GM19023 (cell line): ENCODE measurements around the gene CCDC17.

ENCODE experiments used
- ATAC-seq: cut with Tn5 transposase; IDR thresholded peaks from one replicate; pipeline ENCODE4 v1.9.1; 2021; ENCODE audit warnings: mild to moderate bottlenecking, moderate library complexity; ENCODE audit not compliant: unreplicated experiment

CCDC17 gene

GRCh38 chr1:45623972-45624371 lies at the start of gene CCDC17:
CCDC17 (minus strand) TSS chr1:45624054; CDS start chr1:45623909, 145 bp downstream.
- ATAC-seq: no peak

- no peak for ATAC-seq
Observed at GRCh38 chr1:45669859-45670655, 46.2 kb upstream of the CCDC17 start.

DNA sequence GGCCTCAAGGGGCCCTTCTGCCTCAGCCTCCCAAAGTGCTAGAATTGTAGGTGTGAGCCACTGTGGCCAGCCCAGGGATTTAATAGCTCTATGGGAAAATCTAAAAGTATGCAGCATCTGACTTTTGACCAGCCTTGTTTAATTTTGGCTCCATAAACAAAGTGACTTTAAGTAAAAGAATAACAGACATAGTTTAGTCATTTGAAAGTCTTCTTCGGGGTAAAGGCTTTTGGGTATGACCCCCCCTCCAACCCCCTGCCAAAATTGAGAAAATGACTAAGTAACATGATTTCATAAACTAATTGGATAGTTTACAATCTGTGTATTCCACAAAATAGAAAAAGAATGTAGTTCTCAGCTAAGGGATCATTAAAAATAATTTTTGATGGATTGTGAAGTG lies 45.5 kb upstream of the CCDC17 start:
- ATAC-seq: no peak

DNA sequence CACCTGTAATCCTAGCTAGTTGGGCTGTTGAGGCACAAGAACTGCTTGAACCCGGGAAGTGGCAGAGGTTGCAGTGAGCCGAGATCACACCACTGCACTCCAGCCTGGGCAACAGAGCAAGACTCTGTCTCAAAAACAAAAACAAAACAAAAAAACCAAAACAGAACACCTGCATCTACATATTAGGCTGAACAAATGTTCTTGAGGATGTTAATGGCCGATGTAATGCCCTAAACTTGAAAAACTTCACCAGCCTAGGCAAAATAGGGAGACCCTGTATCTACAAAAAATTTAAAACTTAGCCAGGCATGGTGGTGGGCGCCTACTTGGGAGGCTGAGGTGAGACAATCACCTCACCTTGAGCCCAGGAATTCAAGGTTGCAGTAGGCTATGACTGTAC lies 44.7 kb upstream of the CCDC17 start:
- ATAC-seq: no peak

DNA sequence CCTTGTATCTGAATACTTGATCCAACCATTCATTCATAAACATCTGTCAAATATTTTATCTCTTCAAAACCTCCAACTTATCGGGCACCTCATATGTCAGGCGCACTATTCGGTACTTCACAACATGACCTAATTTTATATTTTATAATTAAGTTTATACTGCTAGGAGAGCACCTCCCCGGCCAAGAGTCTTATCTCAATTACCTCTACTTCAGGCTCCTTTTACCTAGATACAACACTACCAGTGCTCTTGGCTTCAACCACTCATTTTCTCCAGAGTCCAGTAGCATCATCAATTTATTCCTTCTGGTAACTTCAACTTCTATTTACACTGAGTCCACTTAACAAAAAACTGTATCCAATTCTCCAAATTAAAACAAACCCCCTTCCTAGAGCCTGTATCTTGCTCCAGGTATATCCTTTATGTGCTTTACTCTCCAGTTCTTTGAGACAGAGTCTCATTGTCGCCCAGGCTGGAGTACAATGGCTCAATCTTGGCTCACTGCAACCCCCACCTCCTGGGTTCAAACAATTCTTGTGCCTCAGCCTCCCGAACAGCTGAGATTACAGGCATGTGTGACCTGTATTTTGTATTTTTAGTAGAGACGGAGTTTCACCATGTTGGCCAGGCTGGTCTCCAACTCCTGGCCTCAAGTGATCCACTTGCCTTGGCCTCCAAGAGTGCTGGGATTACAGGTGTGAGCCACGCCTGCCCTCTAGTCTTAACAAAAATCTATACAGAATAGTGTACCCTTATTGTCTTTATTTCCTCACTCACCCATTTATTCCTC lies 43.7 kb upstream of the CCDC17 start:
- no peak for ATAC-seq

DNA sequence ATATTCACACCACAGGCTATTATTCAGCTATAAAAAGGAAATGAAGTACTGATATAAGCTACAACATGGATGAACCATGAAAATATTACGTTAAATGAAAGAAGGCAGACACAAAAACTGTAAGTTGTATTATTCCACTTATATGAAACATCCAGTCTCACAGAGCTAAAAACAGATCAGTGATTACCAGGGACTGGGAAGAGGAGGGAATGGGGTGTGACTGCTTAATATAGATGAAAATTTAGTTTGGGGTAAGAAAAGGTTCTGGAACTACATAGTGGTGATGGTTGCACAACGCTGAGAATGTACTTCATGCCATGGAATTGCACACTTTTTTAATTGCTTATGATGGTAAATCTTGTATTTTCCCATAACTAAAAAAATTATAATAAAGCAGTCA lies 43.0 kb upstream of the CCDC17 start:
- no peak for ATAC-seq

DNA sequence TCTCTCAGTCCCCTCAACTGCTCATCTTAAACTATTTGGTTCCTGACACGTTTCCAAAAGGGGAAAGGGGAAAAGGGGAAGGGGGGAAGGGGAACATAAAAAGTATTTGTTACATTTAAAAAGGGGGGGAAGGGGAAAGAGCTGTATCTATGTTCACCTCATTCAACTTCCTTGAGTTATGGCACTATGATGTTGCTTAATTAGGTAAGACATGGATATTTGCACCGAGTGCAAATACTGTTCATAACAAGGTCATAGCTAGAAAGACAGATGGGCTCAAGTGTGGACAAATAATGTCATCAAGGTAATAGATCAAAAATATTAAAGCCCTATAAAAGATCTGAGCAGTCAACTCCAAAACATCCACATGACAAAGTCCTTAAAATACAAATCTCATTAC lies 36.5 kb upstream of the CCDC17 start:
- no peak for ATAC-seq

DNA sequence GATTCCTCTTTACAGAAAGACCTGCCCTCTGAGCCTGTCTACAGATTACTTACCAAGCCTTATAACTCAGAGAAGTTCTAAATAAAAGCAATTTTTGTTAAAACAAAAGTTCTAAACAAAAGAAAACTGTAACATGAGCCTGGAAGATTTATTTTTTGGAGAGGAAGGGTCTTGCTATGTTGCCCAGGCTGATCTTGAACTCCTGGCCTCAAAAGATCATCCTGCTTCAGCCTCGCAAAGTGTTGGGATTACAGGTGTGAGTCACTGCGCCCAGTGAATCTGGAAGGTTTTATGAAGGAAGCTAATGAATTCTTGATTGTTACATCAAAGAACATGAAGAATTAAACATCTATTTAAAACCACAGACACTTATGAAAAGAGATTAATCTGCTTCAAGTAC lies 35.4 kb upstream of the CCDC17 start:
- ATAC-seq: no peak

DNA sequence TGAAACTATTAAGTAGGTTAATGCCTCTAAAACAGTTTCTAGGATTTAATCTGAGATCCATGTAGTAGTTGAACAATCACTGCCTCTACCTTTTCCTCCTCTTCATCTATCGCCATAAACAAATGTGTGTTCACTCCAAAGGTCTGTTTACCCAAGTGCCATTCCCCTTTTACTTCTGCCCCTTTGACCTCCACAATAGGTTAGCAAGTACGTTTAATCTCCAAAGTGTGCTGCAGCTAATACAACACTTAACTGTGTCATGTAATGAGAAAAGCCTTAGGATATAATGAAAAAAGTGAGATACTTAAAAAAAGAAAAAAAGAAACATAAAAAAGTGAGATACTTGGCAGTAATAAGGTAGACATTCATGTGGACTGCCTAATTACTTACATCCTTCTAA lies 34.3 kb upstream of the CCDC17 start:
- ATAC-seq: no peak

DNA sequence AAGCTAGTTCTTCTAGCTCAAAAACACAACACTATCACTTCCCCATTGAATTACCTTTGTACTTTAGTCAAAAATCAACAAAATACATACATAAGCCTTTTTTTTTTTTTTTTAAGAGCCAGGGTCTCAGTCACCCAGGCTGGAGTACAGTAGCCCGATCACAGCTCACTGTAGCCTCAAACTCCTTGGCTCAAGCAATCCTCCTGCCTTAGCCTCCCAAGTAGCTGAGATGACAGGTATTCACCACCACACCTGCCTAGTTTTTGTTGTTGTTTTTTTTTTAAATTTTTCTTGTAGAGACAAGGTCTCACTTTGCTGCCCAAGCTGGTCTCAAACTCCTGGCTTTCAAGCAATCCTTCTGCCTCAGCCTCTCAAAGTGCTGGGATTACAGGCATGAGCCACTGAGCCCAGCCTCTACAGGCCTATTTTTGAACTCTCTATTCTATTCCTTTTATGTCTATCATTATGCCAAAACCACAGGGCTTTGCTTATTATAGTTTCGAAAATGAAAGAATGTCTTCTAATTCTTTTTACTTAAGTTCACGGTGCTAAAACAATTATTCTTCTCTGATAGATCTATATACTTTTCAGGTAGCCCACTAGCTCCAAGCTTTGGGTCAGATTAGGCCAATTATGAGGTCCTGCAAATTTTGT lies 32.8 kb upstream of the CCDC17 start:
- ATAC-seq: no peak

DNA sequence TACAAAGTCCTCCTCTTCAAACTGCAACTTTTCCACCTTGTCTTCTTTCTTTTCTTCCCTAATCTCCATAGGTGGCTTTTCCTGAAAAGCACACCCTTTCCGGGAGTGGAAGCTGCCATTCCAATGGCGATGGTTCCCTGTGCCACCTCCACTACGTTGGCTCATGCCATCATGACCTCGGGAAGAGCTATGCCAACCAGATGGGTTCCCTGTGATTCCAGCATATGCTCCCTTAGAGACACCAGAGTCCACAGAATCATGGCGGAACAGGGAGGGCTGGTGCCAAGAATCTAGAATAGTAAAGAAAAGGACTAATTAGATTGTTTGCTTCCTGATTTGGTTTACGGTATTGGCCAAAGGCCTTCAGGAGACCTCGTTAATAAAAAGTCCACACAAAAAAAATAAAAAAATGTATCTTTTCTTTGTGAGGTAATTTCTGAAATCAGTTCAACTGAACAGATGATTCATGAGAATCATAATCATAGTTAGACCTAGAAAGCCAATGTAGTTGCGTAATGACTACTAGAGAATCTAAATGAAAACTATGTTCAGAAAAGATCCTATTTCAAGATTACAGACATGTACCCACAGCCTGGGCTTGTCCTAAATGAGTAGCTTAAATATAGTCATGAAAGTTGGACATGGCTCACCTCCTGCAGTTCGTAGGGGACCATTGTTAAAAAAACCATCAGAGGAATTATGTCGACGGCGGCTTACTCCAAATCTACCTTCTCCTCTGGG lies 30.9 kb upstream of the CCDC17 start:
- no peak for ATAC-seq

DNA sequence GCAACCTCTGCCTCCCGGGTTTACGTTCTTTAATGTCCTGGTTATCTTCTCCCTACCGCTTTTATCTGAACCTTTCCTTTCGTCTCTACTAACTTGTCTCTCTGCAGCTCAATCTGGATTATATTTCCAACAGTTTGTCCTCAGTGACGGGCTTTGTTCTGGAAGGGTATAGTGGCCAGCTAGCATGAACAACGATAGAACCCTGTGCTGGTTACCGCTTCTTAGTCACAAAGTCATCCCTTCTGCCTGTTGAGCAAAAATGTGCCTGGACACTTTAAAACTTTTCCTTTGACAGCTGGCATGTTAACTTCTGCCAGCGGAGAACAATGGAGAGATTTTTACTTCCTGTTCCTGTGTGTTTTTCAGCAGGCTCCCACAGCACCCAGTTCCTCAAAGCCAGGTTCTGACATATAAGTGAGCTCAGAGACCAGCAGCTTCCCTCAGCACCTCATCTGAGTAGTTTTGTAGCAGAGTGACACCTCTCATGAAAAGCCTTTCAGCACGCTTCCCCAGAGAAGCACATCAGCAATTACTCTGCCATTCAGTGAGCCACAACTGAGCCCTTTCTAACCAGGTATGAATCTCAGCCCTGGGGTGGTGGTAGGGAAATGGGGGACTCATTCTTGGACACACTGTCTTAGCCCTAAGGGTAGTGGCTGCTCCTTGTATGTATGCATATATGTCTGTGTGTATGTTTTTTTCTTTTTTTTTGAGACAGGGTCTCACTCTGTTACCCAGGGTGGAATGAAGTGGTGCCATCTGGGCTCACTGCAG lies 23.6 kb upstream of the CCDC17 start:
- ATAC-seq: no peak

- no peak for ATAC-seq
Observed at GRCh38 chr1:45644661-45645060, 20.8 kb upstream of the CCDC17 start.

DNA sequence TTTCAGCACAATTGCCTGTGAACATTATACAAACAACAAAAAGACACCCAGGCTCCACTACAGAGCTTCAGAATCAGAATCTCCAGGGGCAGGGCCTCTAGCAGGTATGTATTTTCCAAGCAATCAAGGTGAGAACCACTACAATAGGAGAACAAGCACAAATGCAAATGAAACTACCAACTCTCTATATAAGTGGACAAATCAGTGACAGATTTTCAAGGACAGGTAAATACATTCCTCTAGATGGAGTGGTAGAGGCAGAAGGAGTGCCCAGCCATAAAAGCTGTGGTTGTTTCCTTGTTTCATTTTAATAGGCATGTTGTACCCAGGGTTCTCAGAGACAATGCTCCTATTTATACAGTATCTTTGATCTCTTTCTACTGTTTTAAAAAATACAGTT lies 20.1 kb upstream of the CCDC17 start:
- no peak for ATAC-seq

DNA sequence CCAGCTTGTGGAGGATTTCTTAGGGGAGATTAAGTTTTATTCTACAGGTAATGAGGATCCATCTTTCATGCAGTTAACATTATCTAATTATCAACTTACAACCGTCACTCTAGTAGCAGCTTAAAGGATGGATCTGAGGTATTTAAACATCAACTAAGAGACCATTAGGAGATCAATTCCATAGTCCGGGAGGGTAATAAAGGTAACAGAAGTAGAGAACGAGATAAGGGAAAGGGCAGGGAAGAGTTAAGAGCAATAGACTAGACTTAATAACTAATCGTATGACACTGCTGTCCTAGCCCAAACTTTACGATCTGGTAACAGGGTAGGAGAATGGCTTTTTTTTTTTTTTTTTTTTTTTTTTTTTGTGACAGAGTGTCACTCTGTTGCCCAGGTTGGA lies 19.5 kb upstream of the CCDC17 start:
- ATAC-seq: no peak

GRCh38 chr1:45640293-45640692 lies 16.4 kb upstream of the CCDC17 start:
- ATAC-seq: no peak

DNA sequence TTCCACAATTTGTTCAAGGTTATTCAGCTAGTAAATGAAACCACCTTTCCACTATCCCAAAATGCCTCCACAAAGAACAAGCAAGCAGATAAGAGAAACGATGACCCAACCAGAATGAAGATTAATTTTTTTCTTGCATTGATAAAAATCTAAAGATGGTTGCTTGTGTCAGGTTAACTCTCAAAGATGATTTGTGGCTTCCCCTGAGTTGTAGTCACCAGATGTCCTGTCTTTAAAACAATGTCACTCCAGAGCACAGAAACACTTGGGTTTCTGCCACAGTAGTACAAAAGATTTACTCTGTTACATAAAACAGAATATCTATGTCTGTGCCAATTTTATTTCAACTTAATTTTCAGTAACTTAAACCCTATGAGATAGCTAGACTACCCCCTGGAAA lies 11.4 kb upstream of the CCDC17 start:
- no peak for ATAC-seq

- ATAC-seq: no peak
Observed at GRCh38 chr1:45630429-45630828, 6.6 kb upstream of the CCDC17 start.

DNA sequence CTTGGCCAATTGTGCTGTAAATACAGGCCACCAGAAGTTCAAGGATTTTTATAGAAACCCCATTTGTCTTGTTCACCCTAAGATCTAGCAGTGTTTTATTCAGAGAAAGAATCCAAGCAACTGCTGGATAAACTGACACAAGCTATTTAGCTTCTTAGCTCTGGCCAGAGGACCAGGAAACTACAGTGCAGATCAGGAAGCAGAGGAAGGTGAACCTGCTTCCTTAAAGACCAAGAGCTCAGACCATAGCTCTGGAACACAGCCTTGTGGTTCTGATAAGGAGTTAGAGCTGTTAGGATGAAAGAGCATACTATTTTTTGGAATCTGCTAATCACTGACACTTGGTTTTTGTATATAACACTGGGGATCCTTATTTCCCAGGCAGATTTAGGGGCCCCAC lies 5.2 kb upstream of the CCDC17 start:
- ATAC-seq: no peak
